Body of pancreas (tissue), 4 donors: ENCODE data around the gene HAUS3. TPM values are rescaled to one million over a fixed set of nuclear protein-coding genes. Genes with fewer than 3 reads are reported as not detected.

ENCODE experiments used
- ATAC-seq: fragments of 150-250 bp; one replicate; pipeline ENCODE4 v1.9.1; 2016
- DNase-seq, 4 donors: peaks; one replicate each; pipeline ENCODE4 v3.0.0-alpha.2; 2019
- H3K27ac ChIP-seq, 4 donors: fragments of 200-600 bp; sonication (generic); 1 replicate in 3 of 4; 2 replicates in 1 of 4; pipeline versions ENCODE4 v1.5.1 to v1.6.1; 2016 to 2019; ENCODE audit warnings: mild to moderate bottlenecking in 1 of 4, mixed read lengths in 1 of 4, moderate library complexity in 1 of 4
- H3K27me3 ChIP-seq, 2 donors: fragments of 200-600 bp; sonication (generic); one replicate each; pipeline ENCODE4 v1.6.0; 2016; ENCODE audit warnings: mild to moderate bottlenecking in 1 of 2
- H3K36me3 ChIP-seq, 2 donors: fragments of 200-600 bp; sonication (generic); replicated peaks in 1 of 2; 2 replicates each; pipeline ENCODE4 v1.5.1; 2016; ENCODE audit warnings: low read depth in 2 of 2; ENCODE audit not compliant: insufficient read depth in 1 of 2
- H3K4me1 ChIP-seq: fragments of 200-600 bp; sonication (generic); one replicate; pipeline ENCODE4 v1.6.0; 2016
- H3K4me3 ChIP-seq, 2 donors: fragments of 200-600 bp; sonication (generic); 1 replicate in 1 of 2; 2 replicates in 1 of 2; pipeline ENCODE4 v1.5.1; 2016 to 2019
- H3K9me3 ChIP-seq, 3 donors: fragments of 200-600 bp; sonication (generic); 1 replicate in 2 of 3; 2 replicates in 1 of 3; pipeline ENCODE4 v1.5.1; 2016
- CTCF ChIP-seq, 7 experiments: fragments of 450-650 bp in 4 of 7; fragments of 200-600 bp in 3 of 7; sonication (generic) in 3 of 7; IDR thresholded peaks; one replicate each; pipeline ENCODE4 v1.5.1; 2016 to 2019; ENCODE audit warnings: antibody characterized with exemption in 7 of 7
- POLR2A ChIP-seq, 3 donors: fragments of 450-650 bp; IDR thresholded peaks; one replicate each; pipeline ENCODE4 v1.6.1; 2016; ENCODE audit warnings: antibody characterized with exemption in 3 of 3, mild to moderate bottlenecking in 2 of 3
- WGBS, 2 donors: methylation state at CpG; one replicate each; pipeline ENCODE4 v1.1.5; 2017; 5-methylcytosine and 5-hydroxymethylcytosine counted together
- intact Hi-C: fragments of 100-400 bp; cut with DNase I; formaldehyde crosslinking; loops from one replicate; pipeline ENCODE4 v1.15.1; 2023
- total RNA-seq, 2 donors: library from RNA; depleted of rRNA; stranded (reverse); fragments of >200 nt; gene quantifications; one replicate each; pipeline ENCODE4 v1.1.0, GENCODE V29; 2016

Gene HAUS3
- total RNA-seq, 2 donors from 2014 or later, result 7.3 to 11.9 TPM

GRCh38 chr4:2272828-2273120 is 30.9 kb upstream of the HAUS3 start:
- Histone ChIP-seq H3K4me3 (no peak overlapping the region), H3K36me3 (no peaks in the 10 kb centered on the region), H3K27ac (no peak overlapping the region), H3K27me3 (no peaks in the 10 kb centered on the region), H3K4me1 (no peaks in the 10 kb centered on the region), H3K9me3 (no peaks in the 10 kb centered on the region)
- DNase-seq (no peak), ATAC-seq (no peak)
- TF ChIP-seq POLR2A (IDR thresholded peaks at IDR 0.05), result no peak
- intact Hi-C loops, result no loop called here
- WGBS, 2 donors, result 78% methylated on average over 6 of the region's 6 CpGs; no CpG with 5 or more reads in 1 of the 2 donors

GRCh38 chr4:2272026-2272827 is 30.3 kb upstream of the HAUS3 start:
- Histone ChIP-seq H3K27ac (no peak overlapping the region), H3K9me3 (no peaks in the 10 kb centered on the region), H3K36me3 (no peaks in the 10 kb centered on the region), H3K27me3 (no peaks in the 10 kb centered on the region), H3K4me3 (no peak overlapping the region), H3K4me1 (no peaks in the 10 kb centered on the region)
- WGBS, 2 donors, result 84 to 88% methylated on average over 5 to 25 of the region's 25 CpGs
- no peak for DNase-seq
- intact Hi-C loops, result no loop called here
- TF ChIP-seq POLR2A (IDR thresholded peaks at IDR 0.05) (no peak), CTCF (IDR thresholded peaks at IDR 0.05) (no peak)
- no peak for ATAC-seq

GRCh38 chr4:2271279-2272025 is 29.5 kb upstream of the HAUS3 start:
- no peaks in the 10 kb centered on the region for H3K27me3 ChIP-seq
- WGBS, 2 donors, result 86 to 94% methylated on average over 3 to 24 of the region's 27 CpGs
- no peak for DNase-seq
- no peak overlapping the region for H3K4me3 ChIP-seq
- intact Hi-C loops, result no loop called here
- no peaks in the 10 kb centered on the region for H3K36me3 ChIP-seq
- H3K4me1 ChIP-seq, result peaks cover 1% of the 10 kb centered on the region
- H3K9me3 ChIP-seq, result no peaks in the 10 kb centered on the region
- TF ChIP-seq CTCF (IDR thresholded peaks at IDR 0.05), result no peak
- no peak for TF ChIP-seq POLR2A (IDR thresholded peaks at IDR 0.05)
- no peak for ATAC-seq
- H3K27ac ChIP-seq, result no peak overlapping the region

- DNase-seq (no peak), ATAC-seq (no peak)
- Histone ChIP-seq H3K4me1 (peaks cover 10% of the 10 kb centered on the region), H3K27me3 (no peaks in the 10 kb centered on the region), H3K27ac (no peak overlapping the region), H3K36me3 (no peaks in the 10 kb centered on the region), H3K4me3 (no peak overlapping the region), H3K9me3 (no peaks in the 10 kb centered on the region)
- WGBS, 2 donors, result 89 to 91% methylated on average over 10 to 30 of the region's 34 CpGs
- intact Hi-C loops, result no loop called here
- TF ChIP-seq POLR2A (IDR thresholded peaks at IDR 0.05) (no peak), CTCF (IDR thresholded peaks at IDR 0.05) (no peak)
Measured at GRCh38 chr4:2270341-2271165, 28.6 kb upstream of the HAUS3 start.

- H3K27ac ChIP-seq, result no peak overlapping the region
- H3K36me3 ChIP-seq, result no peaks in the 10 kb centered on the region
- H3K9me3 ChIP-seq, result no peaks in the 10 kb centered on the region
- ATAC-seq, result no peak
- no peaks in the 10 kb centered on the region for H3K27me3 ChIP-seq
- TF ChIP-seq POLR2A (IDR thresholded peaks at IDR 0.05), result no peak
- TF ChIP-seq CTCF (IDR thresholded peaks at IDR 0.05), result no peak
- no peak overlapping the region for H3K4me3 ChIP-seq
- peaks cover 10% of the 10 kb centered on the region for H3K4me1 ChIP-seq
- intact Hi-C loops, result loop anchor here (10.0 kb wide), 1 partner anchor 155 kb away; no protein-coding TSS in a partner anchor
- no peak for DNase-seq
- WGBS, 2 donors, result 68 to 76% methylated on average over 11 to 12 of the region's 12 CpGs
Measured at GRCh38 chr4:2269618-2270163, 27.8 kb upstream of the HAUS3 start.
